Myometrial cell (primary cell): ENCODE measurements around the gene MAD2L2. TPM values are rescaled to one million over a fixed set of nuclear protein-coding genes. Genes with fewer than 3 reads are reported as not detected.

Experiments used
- total RNA-seq: library from RNA; depleted of rRNA; stranded (reverse); fragments of >200 nt; gene quantifications from 2 replicates; pipeline ENCODE4 v1.2.3, GENCODE V29; 2015

The MAD2L2 gene
- total RNA-seq: 125 and 130 TPM in 2 replicates

GRCh38 chr1:11681071-11681771 lies at the start of gene MAD2L2:
TSS of gene MAD2L2 (minus strand) at chr1:11681148. CDS start at chr1:11680601, 547 bp downstream.

GRCh38 chr1:11691302-11691914 lies 10.5 kb upstream of the MAD2L2 start, which contains the start of gene DRAXIN:
TSS of gene DRAXIN (plus strand) at chr1:11691710. CDS start at chr1:11706259, 14,549 bp downstream.

GRCh38 chr1:11654137-11654938 lies 26.6 kb downstream of the MAD2L2 start, which contains the start of the genes FBXO2 and FBXO44:
TSS of gene FBXO2 (minus strand) at chr1:11654429. CDS start at chr1:11654340, 89 bp downstream.
TSS of gene FBXO44 (plus strand) at chr1:11654877. CDS start at chr1:11655836, 959 bp downstream.

Other genes starting within 250 kb of the MAD2L2 start
- under 0.01 TPM in 1 of 2 replicates, not detected in the other for gene DISP3, start 202.0 kb downstream of the MAD2L2 start, total RNA-seq
- gene FBXO2, start 26.7 kb downstream of the MAD2L2 start, total RNA-seq: 0.18 TPM in 1 of 2 replicates, not detected in the other
- gene FBXO44, start 26.3 kb downstream of the MAD2L2 start, total RNA-seq: 7.8 and 9.9 TPM in 2 replicates
- 10.4 and 13.8 TPM in 2 replicates for gene FBXO6, start 16.9 kb downstream of the MAD2L2 start, total RNA-seq
- gene DRAXIN, start 10.6 kb upstream of the MAD2L2 start, total RNA-seq: not detected in 2 replicates
- gene AGTRAP, start 55.0 kb upstream of the MAD2L2 start, total RNA-seq: 93.1 and 104 TPM in 2 replicates
- not detected in 2 replicates for gene C1orf167, start 81.0 kb upstream of the MAD2L2 start, total RNA-seq
- gene MTHFR, start 124.8 kb upstream of the MAD2L2 start, total RNA-seq: 13.3 and 17.6 TPM in 2 replicates
- 12.9 and 15.9 TPM in 2 replicates for gene CLCN6, start 125.0 kb upstream of the MAD2L2 start, total RNA-seq
- not detected in 2 replicates for gene NPPA, start 166.6 kb upstream of the MAD2L2 start, total RNA-seq
- gene NPPB, start 177.8 kb upstream of the MAD2L2 start, total RNA-seq: not detected in 2 replicates
- gene KIAA2013, start 245.3 kb upstream of the MAD2L2 start, total RNA-seq: 99.2 and 104 TPM in 2 replicates